ENCODE measurements around the gene FCN1.

Gene FCN1

DNA sequence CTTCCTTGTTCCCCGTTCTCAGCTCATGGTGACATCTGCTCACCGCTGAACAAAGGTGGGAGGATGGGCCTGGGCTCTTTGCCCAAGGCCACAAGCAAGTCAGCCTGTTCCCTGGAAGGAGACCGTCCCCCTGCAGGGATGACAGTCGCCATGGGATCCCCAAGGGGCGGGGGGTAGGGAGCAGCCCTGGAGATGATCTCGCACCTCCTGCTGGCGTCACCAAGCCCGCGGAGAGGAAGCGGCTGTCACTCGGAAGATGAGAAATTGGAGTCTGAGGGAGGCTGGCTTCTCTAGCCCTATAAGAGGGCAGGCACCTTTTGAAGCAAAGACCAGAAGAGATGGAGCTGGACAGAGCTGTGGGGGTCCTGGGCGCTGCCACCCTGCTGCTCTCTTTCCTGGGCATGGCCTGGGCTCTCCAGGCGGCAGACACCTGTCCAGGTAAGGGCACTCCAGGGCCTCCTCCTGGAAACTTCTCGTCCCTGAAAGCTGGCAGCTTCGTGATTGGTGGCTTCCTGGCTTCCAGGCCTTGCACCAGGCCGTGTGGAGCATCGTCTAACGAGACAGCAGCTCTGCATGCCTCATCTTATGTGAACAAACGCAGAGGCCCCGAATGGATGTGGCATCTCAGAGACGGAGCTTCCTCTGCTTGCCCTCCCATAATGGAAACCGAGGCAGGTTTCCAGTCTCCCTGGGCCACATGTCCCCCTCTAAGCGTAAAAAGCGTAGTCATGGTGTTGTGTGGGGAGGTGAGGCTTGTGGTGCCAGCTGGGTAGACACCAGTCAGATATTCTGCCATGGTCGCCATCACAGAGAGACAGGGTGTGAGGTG lies 37.0 kb downstream of the FCN1 start, which contains the start of gene FCN2:
Gene FCN2 (plus strand): TSS at position 327 of the 829 bp plus-strand sequence. CDS start 12 bp downstream, at position 339.
- Histone ChIP-seq H4K20me1 (ENCODE audit: low read depth, low read length) (no peaks in the 10 kb centered on the region), H3K36me3 (ENCODE audit: low read length) (no peaks in the 10 kb centered on the region), H3K9me3 (ENCODE audit: insufficient read depth, low read length) (no peaks in the 10 kb centered on the region), H3F3A (ENCODE audit: insufficient read depth) (no peaks in the 10 kb centered on the region), H3K4me3 (ENCODE audit: insufficient read depth, low read length, poor library complexity, severe bottlenecking) (no peak within 1 kb of the TSS), H3K79me2 (ENCODE audit: insufficient read depth, low read length) (no peaks in the 10 kb centered on the region), H3K4me2 (ENCODE audit: low read depth, low read length, poor library complexity, severe bottlenecking) (no peak within 1 kb of the TSS), H2AFZ (ENCODE audit: low read depth, low read length, severe bottlenecking) (no peak within 1 kb of the TSS), H3K9me2 (replicated peaks; ENCODE audit: insufficient read depth, low read length) (no peaks in the 10 kb centered on the region), H3K27me3 (ENCODE audit: low read length) (no peaks in the 10 kb centered on the region), H3K9ac (ENCODE audit: low read length) (no peak within 1 kb of the TSS), H3K27ac (ENCODE audit: low read depth, low read length) (no peak within 1 kb of the TSS)
- TF ChIP-seq, protein P1, sequence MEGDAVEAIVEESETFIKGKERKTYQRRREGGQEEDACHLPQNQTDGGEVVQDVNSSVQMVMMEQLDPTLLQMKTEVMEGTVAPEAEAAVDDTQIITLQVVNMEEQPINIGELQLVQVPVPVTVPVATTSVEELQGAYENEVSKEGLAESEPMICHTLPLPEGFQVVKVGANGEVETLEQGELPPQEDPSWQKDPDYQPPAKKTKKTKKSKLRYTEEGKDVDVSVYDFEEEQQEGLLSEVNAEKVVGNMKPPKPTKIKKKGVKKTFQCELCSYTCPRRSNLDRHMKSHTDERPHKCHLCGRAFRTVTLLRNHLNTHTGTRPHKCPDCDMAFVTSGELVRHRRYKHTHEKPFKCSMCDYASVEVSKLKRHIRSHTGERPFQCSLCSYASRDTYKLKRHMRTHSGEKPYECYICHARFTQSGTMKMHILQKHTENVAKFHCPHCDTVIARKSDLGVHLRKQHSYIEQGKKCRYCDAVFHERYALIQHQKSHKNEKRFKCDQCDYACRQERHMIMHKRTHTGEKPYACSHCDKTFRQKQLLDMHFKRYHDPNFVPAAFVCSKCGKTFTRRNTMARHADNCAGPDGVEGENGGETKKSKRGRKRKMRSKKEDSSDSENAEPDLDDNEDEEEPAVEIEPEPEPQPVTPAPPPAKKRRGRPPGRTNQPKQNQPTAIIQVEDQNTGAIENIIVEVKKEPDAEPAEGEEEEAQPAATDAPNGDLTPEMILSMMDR (IDR thresholded peaks at IDR 0.05; ENCODE audit: insufficient read depth, low read length, poor library complexity, severe bottlenecking): no peak
- TF ChIP-seq EZH2phosphoT487 (conservative IDR thresholded peaks at IDR 0.05; ENCODE audit: low read length): no peak

DNA sequence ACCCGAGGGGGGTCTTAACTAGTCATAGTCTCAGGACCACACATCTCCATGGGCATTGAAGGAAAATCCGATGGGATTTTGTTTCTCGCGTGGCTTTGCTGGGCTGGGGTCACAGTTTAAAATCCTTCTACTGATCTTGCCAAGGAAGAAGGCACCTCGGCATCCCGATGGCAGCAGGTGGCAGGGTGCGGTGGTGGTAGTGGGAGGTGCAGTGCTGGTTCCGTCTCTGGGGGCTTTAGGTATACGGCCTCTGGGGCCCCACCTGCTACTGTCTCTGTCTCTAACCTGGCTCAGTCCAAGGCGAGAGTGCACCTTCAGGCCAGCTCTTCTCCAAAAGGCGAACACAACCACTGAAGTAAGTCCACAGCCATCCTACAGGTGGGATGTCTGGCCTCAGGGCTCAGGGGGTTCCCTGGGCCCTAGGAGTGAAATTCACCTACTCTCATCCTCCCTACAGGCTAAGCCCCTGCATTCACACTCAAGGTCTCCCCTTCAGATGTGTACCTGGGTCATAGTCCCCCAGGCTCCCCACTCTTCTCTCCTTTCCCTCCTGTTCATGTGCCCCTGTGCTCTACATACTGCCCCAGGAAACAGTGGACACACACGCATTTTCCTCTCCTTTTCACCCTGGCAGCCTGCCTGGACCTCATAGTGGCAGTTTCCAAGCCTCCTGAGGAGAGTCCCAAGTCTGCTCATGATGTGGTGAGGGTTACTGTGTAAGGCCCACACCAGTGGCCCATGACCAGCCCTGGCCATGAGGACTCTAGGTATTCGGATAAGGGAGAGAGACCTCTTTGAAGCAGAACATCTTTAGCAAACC lies 37.8 kb downstream of the FCN1 start:
- Histone ChIP-seq H3K4me3 (ENCODE audit: insufficient read depth, low read length, poor library complexity, severe bottlenecking) (no peak overlapping the region), H3K9me2 (replicated peaks; ENCODE audit: insufficient read depth, low read length) (no peaks in the 10 kb centered on the region), H3F3A (ENCODE audit: insufficient read depth) (no peaks in the 10 kb centered on the region), H3K9me3 (ENCODE audit: insufficient read depth, low read length) (no peaks in the 10 kb centered on the region), H3K9ac (ENCODE audit: low read length) (no peak overlapping the region), H3K27me3 (ENCODE audit: low read length) (no peaks in the 10 kb centered on the region), H3K4me2 (ENCODE audit: low read depth, low read length, poor library complexity, severe bottlenecking) (no peak overlapping the region), H3K27ac (ENCODE audit: low read depth, low read length) (no peak overlapping the region), H3K36me3 (ENCODE audit: low read length) (no peaks in the 10 kb centered on the region), H4K20me1 (ENCODE audit: low read depth, low read length) (no peaks in the 10 kb centered on the region), H3K79me2 (ENCODE audit: insufficient read depth, low read length) (no peaks in the 10 kb centered on the region), H2AFZ (ENCODE audit: low read depth, low read length, severe bottlenecking) (no peak overlapping the region)
- TF ChIP-seq EZH2phosphoT487 (conservative IDR thresholded peaks at IDR 0.05; ENCODE audit: low read length): no peak
- TF ChIP-seq, protein P1 (IDR thresholded peaks at IDR 0.05; ENCODE audit: insufficient read depth, low read length, poor library complexity, severe bottlenecking): no peak

DNA sequence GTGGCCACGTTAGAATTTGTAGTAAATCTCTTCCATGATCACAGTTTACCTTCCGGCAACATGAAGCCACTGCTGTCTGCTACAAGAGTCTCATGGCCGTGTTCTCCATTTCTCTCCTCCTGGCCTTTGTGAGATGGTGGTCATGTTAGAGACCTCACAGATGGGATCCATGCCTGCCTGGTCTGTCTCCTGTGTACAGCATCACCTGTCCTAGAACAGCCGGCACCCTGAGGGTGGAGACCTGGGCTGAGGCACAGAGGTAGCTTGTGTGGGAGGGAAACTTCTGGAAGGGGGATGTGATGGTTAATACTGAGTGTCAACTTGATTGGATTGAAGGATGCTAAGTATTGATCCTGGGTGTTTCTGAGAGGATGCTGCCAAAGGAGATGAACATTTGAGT lies 40.2 kb downstream of the FCN1 start:
- H3K4me2 ChIP-seq (ENCODE audit: low read depth, low read length, poor library complexity, severe bottlenecking): no peak overlapping the region
- H3K27me3 ChIP-seq (ENCODE audit: low read length): no peaks in the 10 kb centered on the region
- H4K20me1 ChIP-seq (ENCODE audit: low read depth, low read length): no peaks in the 10 kb centered on the region
- H3K36me3 ChIP-seq (ENCODE audit: low read length): peaks cover 2% of the 10 kb centered on the region; the same call in 1 of the 2 replicates
- no peak overlapping the region for H3K4me3 ChIP-seq (ENCODE audit: insufficient read depth, low read length, poor library complexity, severe bottlenecking)
- H3F3A ChIP-seq (ENCODE audit: insufficient read depth): no peaks in the 10 kb centered on the region
- no peak overlapping the region for H2AFZ ChIP-seq (ENCODE audit: low read depth, low read length, severe bottlenecking)
- no peaks in the 10 kb centered on the region for H3K9me2 ChIP-seq (replicated peaks; ENCODE audit: insufficient read depth, low read length)
- TF ChIP-seq, protein P1 (IDR thresholded peaks at IDR 0.05; ENCODE audit: insufficient read depth, low read length, poor library complexity, severe bottlenecking): no peak
- TF ChIP-seq EZH2phosphoT487 (conservative IDR thresholded peaks at IDR 0.05; ENCODE audit: low read length): no peak
- no peaks in the 10 kb centered on the region for H3K9me3 ChIP-seq (ENCODE audit: insufficient read depth, low read length)
- H3K9ac ChIP-seq (ENCODE audit: low read length): no peak overlapping the region
- H3K27ac ChIP-seq (ENCODE audit: low read depth, low read length): no peak overlapping the region
- no peaks in the 10 kb centered on the region for H3K79me2 ChIP-seq (ENCODE audit: insufficient read depth, low read length)

Measured in SU-DHL-6 (cell line).